Gastroesophageal sphincter (tissue), 4 donors: ENCODE data around the gene ARL8B. TPM values are rescaled to one million over a fixed set of nuclear protein-coding genes. Genes with fewer than 3 reads are reported as not detected.
A peak's percentile ranks its signal among the peaks of the same experiment; 100 is the strongest.

ENCODE experiments used
- ATAC-seq: fragments of 150-250 bp; one replicate; pipeline ENCODE4 v1.9.1; 2016; ENCODE audit warnings: mild to moderate bottlenecking, moderate library complexity
- H3K27ac ChIP-seq, 4 donors: fragments of 200-600 bp; sonication (generic) in 3 of 4; 1 replicate in 3 of 4; 2 replicates in 1 of 4; pipeline ENCODE4 v1.5.1; 2016 to 2019
- H3K27me3 ChIP-seq: fragments of 200-600 bp; sonication (generic); one replicate; pipeline ENCODE4 v1.5.1; 2019
- H3K36me3 ChIP-seq, 2 donors: fragments of 200-600 bp; sonication (generic); one replicate each; pipeline ENCODE4 v1.5.1; 2019; ENCODE audit warnings: control low read depth in 1 of 2
- H3K4me1 ChIP-seq, 3 donors: fragments of 200-600 bp; sonication (generic); 1 replicate in 2 of 3; 2 replicates in 1 of 3; pipeline ENCODE4 v1.5.1; 2016 to 2019; ENCODE audit warnings: control low read depth in 2 of 3
- H3K4me3 ChIP-seq, 2 donors: fragments of 200-600 bp; sonication (generic); one replicate each; pipeline ENCODE4 v1.5.1; 2019; ENCODE audit warnings: mild to moderate bottlenecking in 1 of 2, moderate library complexity in 1 of 2
- H3K9me3 ChIP-seq, 3 donors: fragments of 200-600 bp; sonication (generic); one replicate each; pipeline ENCODE4 v1.5.1; 2017 to 2019; ENCODE audit warnings: control low read depth in 2 of 3
- EP300 ChIP-seq: sonication (generic); formaldehyde crosslinking; IDR thresholded peaks from one replicate; pipeline ENCODE4 v1.6.1; 2017; ENCODE audit warnings: antibody characterized with exemption, mild to moderate bottlenecking
- POLR2A ChIP-seq, 2 donors: fragments of 450-650 bp; IDR thresholded peaks; one replicate each; pipeline ENCODE4 v1.6.1; 2017; ENCODE audit warnings: antibody characterized with exemption in 2 of 2, mild to moderate bottlenecking in 2 of 2, moderate library complexity in 1 of 2
- POLR2AphosphoS5 ChIP-seq: sonication (generic); formaldehyde crosslinking; IDR thresholded peaks from one replicate; pipeline ENCODE4 v1.6.1; 2017; ENCODE audit warnings: antibody characterized with exemption
- WGBS, 2 donors: methylation state at CpG; one replicate each; pipeline ENCODE4 v1.1.5; 2018; ENCODE audit warnings: low coverage in 1 of 2; 5-methylcytosine and 5-hydroxymethylcytosine counted together
- total RNA-seq, 4 donors: library from RNA; depleted of rRNA; stranded (reverse); fragments of >200 nt; gene quantifications; one replicate each; pipeline ENCODE4 v1.1.0, GENCODE V29; 2016
- TF ChIP-seq, protein P1 (sequence below), 4 experiments: fragments of 200-600 bp in 2 of 4; fragments of 450-650 bp in 2 of 4; sonication (generic) in 1 of 4; IDR thresholded peaks; one replicate each; pipeline ENCODE4 v1.5.1; 2017 to 2019; ENCODE audit warnings: antibody characterized with exemption in 4 of 4, mild to moderate bottlenecking in 2 of 4, moderate library complexity in 2 of 4

Gene ARL8B
- total RNA-seq, 4 donors from 2014 or later = 41.5 to 59.9 (median 50.9) TPM

DNA sequence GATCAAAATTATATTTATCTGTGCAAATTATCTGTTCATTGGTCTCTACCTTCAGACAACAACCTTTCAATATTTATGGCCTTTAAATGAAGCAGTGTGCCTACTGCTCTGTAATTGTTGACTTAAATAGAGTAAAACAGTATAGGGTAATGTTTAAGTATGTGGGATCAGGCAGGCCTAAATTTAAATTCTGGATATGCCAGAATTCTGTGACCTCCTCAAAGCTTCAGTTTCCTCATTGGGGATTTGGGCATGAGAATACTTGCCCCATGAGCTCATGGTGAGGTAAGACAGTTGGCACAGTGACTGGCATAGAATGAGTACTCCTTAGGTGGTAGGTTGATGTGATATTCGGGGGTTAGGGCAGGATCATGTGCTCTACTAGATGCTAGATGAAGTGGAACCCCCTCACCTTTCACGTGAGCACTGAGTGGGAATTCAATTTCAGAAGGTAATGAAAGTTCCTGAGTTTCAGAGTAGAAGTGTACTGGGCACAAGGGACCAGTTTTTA lies 14.9 kb downstream of the ARL8B start:
- no peaks in the 10 kb centered on the region for H3K27me3 ChIP-seq
- H3K27ac ChIP-seq = no peak overlapping the region
- H3K4me3 ChIP-seq = no peak overlapping the region
- no peak for ATAC-seq
- H3K9me3 ChIP-seq = no peaks in the 10 kb centered on the region
- no peaks in the 10 kb centered on the region for H3K36me3 ChIP-seq
- peaks cover 13 to 81% (median 33%) of the 10 kb centered on the region in 3 donors for H3K4me1 ChIP-seq
- TF ChIP-seq, protein P1, sequence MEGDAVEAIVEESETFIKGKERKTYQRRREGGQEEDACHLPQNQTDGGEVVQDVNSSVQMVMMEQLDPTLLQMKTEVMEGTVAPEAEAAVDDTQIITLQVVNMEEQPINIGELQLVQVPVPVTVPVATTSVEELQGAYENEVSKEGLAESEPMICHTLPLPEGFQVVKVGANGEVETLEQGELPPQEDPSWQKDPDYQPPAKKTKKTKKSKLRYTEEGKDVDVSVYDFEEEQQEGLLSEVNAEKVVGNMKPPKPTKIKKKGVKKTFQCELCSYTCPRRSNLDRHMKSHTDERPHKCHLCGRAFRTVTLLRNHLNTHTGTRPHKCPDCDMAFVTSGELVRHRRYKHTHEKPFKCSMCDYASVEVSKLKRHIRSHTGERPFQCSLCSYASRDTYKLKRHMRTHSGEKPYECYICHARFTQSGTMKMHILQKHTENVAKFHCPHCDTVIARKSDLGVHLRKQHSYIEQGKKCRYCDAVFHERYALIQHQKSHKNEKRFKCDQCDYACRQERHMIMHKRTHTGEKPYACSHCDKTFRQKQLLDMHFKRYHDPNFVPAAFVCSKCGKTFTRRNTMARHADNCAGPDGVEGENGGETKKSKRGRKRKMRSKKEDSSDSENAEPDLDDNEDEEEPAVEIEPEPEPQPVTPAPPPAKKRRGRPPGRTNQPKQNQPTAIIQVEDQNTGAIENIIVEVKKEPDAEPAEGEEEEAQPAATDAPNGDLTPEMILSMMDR (IDR thresholded peaks at IDR 0.05) = no peak
- no peak for TF ChIP-seq POLR2A (IDR thresholded peaks at IDR 0.05)
- TF ChIP-seq POLR2AphosphoS5 = no peak
- no peak for TF ChIP-seq EP300
- WGBS, 2 donors = 79 to 86% methylated on average over 1 to 2 of the region's 2 CpGs

DNA sequence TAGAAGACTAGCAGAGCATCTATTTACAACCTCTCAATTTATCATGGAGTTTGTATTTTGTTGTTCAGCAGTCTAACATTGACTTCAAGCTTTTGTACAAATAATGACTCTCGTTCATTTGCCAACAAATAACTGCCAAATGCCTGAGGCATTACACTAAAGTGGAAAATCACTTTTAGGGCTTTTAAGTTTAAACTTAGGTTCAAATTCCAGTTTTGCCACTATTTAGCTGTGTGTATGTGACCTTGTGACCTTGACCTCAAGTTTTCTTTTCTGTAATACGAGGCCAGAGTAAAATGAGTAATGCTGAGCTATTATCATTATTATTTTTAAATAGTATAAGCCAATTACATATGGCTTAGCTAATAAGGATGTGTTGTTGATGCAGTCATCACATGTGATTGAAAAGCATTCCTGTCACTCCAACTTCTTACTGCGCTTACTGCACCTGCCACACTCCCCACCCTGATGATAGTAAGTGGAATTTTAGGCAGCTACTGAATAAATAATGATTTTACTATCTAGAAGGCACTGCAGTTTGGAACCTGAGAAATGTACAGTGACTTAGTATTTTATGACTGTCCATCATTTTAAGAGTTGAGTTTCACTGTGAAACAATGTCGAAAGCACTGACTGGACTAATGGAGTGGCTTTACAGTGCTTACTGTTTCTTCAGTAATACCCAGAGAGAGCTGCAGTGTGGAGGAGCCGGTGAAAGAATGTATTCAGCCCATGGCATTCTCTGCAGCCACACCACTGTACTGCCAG lies 16.3 kb downstream of the ARL8B start:
- H3K27me3 ChIP-seq = no peaks in the 10 kb centered on the region
- H3K4me1 ChIP-seq = peaks cover 13 to 76% (median 27%) of the 10 kb centered on the region in 3 donors
- H3K4me3 ChIP-seq = no peak overlapping the region
- H3K36me3 ChIP-seq = no peaks in the 10 kb centered on the region
- no peaks in the 10 kb centered on the region for H3K9me3 ChIP-seq
- no peak for ATAC-seq
- TF ChIP-seq POLR2AphosphoS5 = no peak
- TF ChIP-seq, protein P1 (IDR thresholded peaks at IDR 0.05) = no peak
- no peak for TF ChIP-seq POLR2A (IDR thresholded peaks at IDR 0.05)
- no peak for TF ChIP-seq EP300
- WGBS, 2 donors = 25 to 32% methylated on average over 5 of the region's 5 CpGs
- H3K27ac ChIP-seq = peak overlapping the region in 2 of 4 donors; percentile 25 to 28

DNA sequence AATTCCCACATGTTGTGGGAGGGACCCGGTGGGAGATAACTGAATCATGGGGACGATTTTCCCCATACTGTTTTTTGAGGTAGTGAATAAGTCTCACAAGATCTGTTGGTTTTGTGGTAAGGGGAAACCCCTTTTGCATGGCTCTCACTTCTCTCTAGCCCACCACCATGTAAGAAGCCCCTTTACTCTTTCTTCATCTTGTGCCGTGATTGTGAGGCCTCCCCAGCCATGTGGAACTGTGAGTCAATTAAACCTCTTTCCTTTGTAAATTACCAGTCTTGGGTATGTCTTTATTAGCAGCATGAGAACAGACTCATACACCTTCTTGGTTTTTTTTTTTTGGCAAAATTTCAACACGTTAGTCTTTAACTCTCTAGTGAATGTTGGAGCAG lies 18.1 kb downstream of the ARL8B start:
- no peaks in the 10 kb centered on the region for H3K9me3 ChIP-seq
- 88 to 94% methylated on average over 3 of the region's 4 CpGs for WGBS, 2 donors
- H3K27me3 ChIP-seq = no peaks in the 10 kb centered on the region
- no peak for ATAC-seq
- peaks cover 13 to 60% (median 27%) of the 10 kb centered on the region in 3 donors for H3K4me1 ChIP-seq
- TF ChIP-seq POLR2AphosphoS5 (no peak), POLR2A (IDR thresholded peaks at IDR 0.05) (no peak), EP300 (no peak)
- TF ChIP-seq, protein P1 (IDR thresholded peaks at IDR 0.05) = no peak
- no peaks in the 10 kb centered on the region for H3K36me3 ChIP-seq
- no peak overlapping the region for H3K4me3 ChIP-seq
- no peak overlapping the region for H3K27ac ChIP-seq

DNA sequence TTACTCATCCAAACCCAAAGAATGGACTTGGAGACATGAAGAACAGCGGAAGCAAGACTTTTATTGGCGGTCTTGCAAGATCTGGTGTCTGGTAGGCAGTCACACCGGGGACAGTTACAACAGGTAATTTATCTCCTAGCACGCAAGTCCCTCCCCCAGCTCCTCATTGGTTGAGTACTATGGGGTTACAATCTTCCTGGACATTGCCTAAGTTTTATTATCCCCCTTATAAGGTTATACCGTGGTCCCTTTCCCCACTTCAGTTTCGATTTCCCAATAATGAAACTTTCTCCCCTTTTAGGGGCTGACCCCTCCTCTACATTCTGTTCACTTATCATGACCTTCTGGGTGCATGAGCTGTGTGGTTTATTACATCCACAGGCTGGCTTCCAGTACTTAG lies 18.7 kb downstream of the ARL8B start:
- no peak for ATAC-seq
- 96% methylated on average over 6 of the region's 6 CpGs for WGBS, 2 donors
- no peaks in the 10 kb centered on the region for H3K9me3 ChIP-seq
- no peak overlapping the region for H3K27ac ChIP-seq
- no peak for TF ChIP-seq POLR2AphosphoS5
- TF ChIP-seq POLR2A (IDR thresholded peaks at IDR 0.05) = no peak
- no peak for TF ChIP-seq EP300
- TF ChIP-seq, protein P1 (IDR thresholded peaks at IDR 0.05) = no peak
- H3K27me3 ChIP-seq = no peaks in the 10 kb centered on the region
- H3K4me3 ChIP-seq = no peak overlapping the region
- peaks cover 13 to 65% (median 27%) of the 10 kb centered on the region in 3 donors for H3K4me1 ChIP-seq
- no peaks in the 10 kb centered on the region for H3K36me3 ChIP-seq

DNA sequence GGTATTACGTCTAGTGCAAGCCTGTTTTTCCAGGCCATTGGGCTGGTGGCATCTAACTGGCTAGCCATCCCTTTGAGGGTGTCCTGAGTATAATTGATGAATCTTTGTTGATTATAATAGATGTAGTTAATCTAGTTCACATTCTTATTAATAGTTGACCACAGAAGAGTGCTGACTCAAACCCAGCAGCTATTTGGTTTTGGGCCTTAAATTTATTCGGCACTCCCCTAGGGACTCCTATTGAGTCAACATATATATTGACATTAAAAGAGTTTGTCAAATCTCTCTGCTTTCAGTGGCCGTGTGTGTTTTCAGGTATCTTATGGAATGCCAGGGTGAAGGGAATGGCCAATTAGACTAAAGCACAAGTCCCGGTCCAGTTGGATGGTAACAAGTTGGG lies 19.7 kb downstream of the ARL8B start:
- TF ChIP-seq EP300 = no peak
- TF ChIP-seq POLR2A (IDR thresholded peaks at IDR 0.05) = no peak
- TF ChIP-seq POLR2AphosphoS5 = no peak
- TF ChIP-seq, protein P1 (IDR thresholded peaks at IDR 0.05) = no peak
- H3K36me3 ChIP-seq = no peaks in the 10 kb centered on the region
- H3K4me3 ChIP-seq = no peak overlapping the region
- H3K27me3 ChIP-seq = no peaks in the 10 kb centered on the region
- ATAC-seq = no peak
- H3K27ac ChIP-seq = no peak overlapping the region
- WGBS, 2 donors = 89 to 100% methylated on average over 2 to 3 of the region's 4 CpGs
- peaks cover 13 to 62% (median 26%) of the 10 kb centered on the region in 3 donors for H3K4me1 ChIP-seq
- no peaks in the 10 kb centered on the region for H3K9me3 ChIP-seq
